GM23338 (cell line): Measurements from ENCODE around the gene TGFBR3. TPM values are rescaled to one million over a fixed set of nuclear protein-coding genes. Genes with fewer than 3 reads are reported as not detected.

Experiments
- ATAC-seq: fragments of 200-7000 bp; cut with Tn5 transposase; 3 replicates; pipeline ENCODE4 v1.9.1; 2020
- DNase-seq: peaks from one replicate; pipeline ENCODE4 v3.0.0-alpha.2; 2015; ENCODE audit warnings: low spot score
- H2AFZ ChIP-seq: fragments of 200-600 bp; sonication (generic); 2 replicates; pipeline ENCODE4 v1.8.0; 2016; ENCODE audit warnings: antibody characterized with exemption, mild to moderate bottlenecking, moderate library complexity
- H3F3A ChIP-seq: fragments of 200-600 bp; sonication (generic); replicated peaks from 2 replicates; pipeline ENCODE4 v1.8.0; 2017; ENCODE audit warnings: antibody characterized with exemption, mixed run types, low read depth
- H3K27ac ChIP-seq: fragments of 200-600 bp; sonication (generic); 2 replicates; pipeline ENCODE4 v1.6.1; 2016; ENCODE audit warnings: low read depth
- H3K27me3 ChIP-seq: fragments of 200-600 bp; sonication (generic); 2 replicates; pipeline ENCODE4 v1.8.0; 2016; ENCODE audit warnings: mild to moderate bottlenecking, mixed run types, moderate library complexity; ENCODE audit not compliant: insufficient read depth
- H3K36me3 ChIP-seq: fragments of 200-600 bp; sonication (generic); 2 replicates; pipeline ENCODE4 v1.8.0; 2016; ENCODE audit warnings: mild to moderate bottlenecking; ENCODE audit not compliant: insufficient read depth
- H3K4me1 ChIP-seq: fragments of 200-600 bp; sonication (generic); 2 replicates; pipeline ENCODE4 v1.8.0; 2016; ENCODE audit warnings: mild to moderate bottlenecking, moderate library complexity; ENCODE audit not compliant: insufficient read depth
- H3K4me2 ChIP-seq: fragments of 200-600 bp; sonication (generic); 2 replicates; pipeline ENCODE4 v1.7.1; 2017; ENCODE audit warnings: mixed run types
- H3K4me3 ChIP-seq: fragments of 200-600 bp; sonication (generic); 2 replicates; pipeline ENCODE4 v1.6.1; 2016; ENCODE audit warnings: mixed run types
- H3K79me2 ChIP-seq: fragments of 200-600 bp; sonication (generic); replicated peaks from 2 replicates; pipeline ENCODE4 v1.8.0; 2017; ENCODE audit warnings: mild to moderate bottlenecking; ENCODE audit not compliant: insufficient read depth
- H3K9me2 ChIP-seq: fragments of 200-600 bp; sonication (generic); 2 replicates; pipeline ENCODE4 v1.8.0; 2017; ENCODE audit not compliant: insufficient read depth
- H4K20me1 ChIP-seq: fragments of 200-600 bp; sonication (generic); replicated peaks from 2 replicates; pipeline ENCODE4 v1.8.0; 2017; ENCODE audit warnings: mild to moderate bottlenecking; ENCODE audit not compliant: insufficient read depth
- H3K27ac Mint-ChIP-seq: 2 replicates; pipeline ENCODE4 v1.8.0; 2020; ENCODE audit warnings: inconsistent platforms, mild to moderate bottlenecking, moderate library complexity, mixed read lengths
- H3K27me3 Mint-ChIP-seq: 3 replicates; pipeline ENCODE4 v1.8.0; 2022; ENCODE audit warnings: low read depth, mild to moderate bottlenecking, moderate library complexity, mixed read lengths, inconsistent platforms; ENCODE audit not compliant: insufficient read depth, poor library complexity
- H3K36me3 Mint-ChIP-seq: 3 replicates; pipeline ENCODE4 v1.8.0; 2021; ENCODE audit warnings: low read depth, mild to moderate bottlenecking, inconsistent platforms, moderate library complexity, mixed read lengths
- H3K4me1 Mint-ChIP-seq: 3 replicates; pipeline ENCODE4 v1.8.0; 2020; ENCODE audit warnings: mild to moderate bottlenecking, inconsistent platforms, mixed read lengths
- H3K4me3 Mint-ChIP-seq: 3 replicates; pipeline ENCODE4 v1.8.0; 2021; ENCODE audit warnings: moderate library complexity, mild to moderate bottlenecking, inconsistent platforms, mixed read lengths
- H3K9me3 Mint-ChIP-seq: 3 replicates; pipeline ENCODE4 v1.8.0; 2020; ENCODE audit warnings: moderate library complexity, mild to moderate bottlenecking, inconsistent platforms, mixed read lengths
- EZH2phosphoT487 ChIP-seq: fragments of 200-600 bp; sonication (generic); IDR thresholded peaks from one replicate; pipeline ENCODE4 v1.8.1; 2018; ENCODE audit warnings: antibody characterized with exemption; ENCODE audit not compliant: unreplicated experiment
- POLR2AphosphoS5 ChIP-seq: IDR thresholded peaks from 2 replicates; pipeline ENCODE4 v1.6.1; 2016; ENCODE audit warnings: antibody characterized with exemption, low read depth
- ZNF114 ChIP-seq: fragments of 250-450 bp; sonication (Bioruptor Pico); IDR thresholded peaks from 2 replicates; pipeline ENCODE4 v1.5.0; 2020; ENCODE audit warnings: mild to moderate bottlenecking, moderate library complexity
- polyA plus RNA-seq: library from polyadenylated mRNA; unstranded; fragments of >200 nt; fragmentation: Nextera tagmentation; extraction: Ambion mirVana; gene quantifications from 2 replicates; pipeline ENCODE4 v1.2.1, GENCODE V29; 2016
- total RNA-seq: library from RNA; depleted of rRNA; stranded (reverse); fragments of >200 nt; shearing (Covaris generic); gene quantifications from 2 replicates; pipeline ENCODE4 v1.2.3, GENCODE V29; 2014
- TF ChIP-seq, protein P1 (sequence below), 2 experiments: fragments of 200-600 bp in 1 of 2; sonication (generic) in 1 of 2; conservative IDR thresholded peaks; 2 replicates each; pipeline versions ENCODE4 v1.5.1 to v1.6.1; 2016 to 2017; ENCODE audit warnings: antibody characterized with exemption in 2 of 2, low read depth in 2 of 2, mild to moderate bottlenecking in 2 of 2, moderate library complexity in 1 of 2
- TF ChIP-seq, protein P2 (sequence below): fragments of 250-450 bp; sonication (Bioruptor Pico); IDR thresholded peaks from 2 replicates; pipeline ENCODE4 v1.5.0; 2020; ENCODE audit warnings: mild to moderate bottlenecking, moderate library complexity

Gene TGFBR3
- total and polyA plus RNA-seq, 2 experiments from 2014 or later, result 1.7 to 2.9 TPM

DNA sequence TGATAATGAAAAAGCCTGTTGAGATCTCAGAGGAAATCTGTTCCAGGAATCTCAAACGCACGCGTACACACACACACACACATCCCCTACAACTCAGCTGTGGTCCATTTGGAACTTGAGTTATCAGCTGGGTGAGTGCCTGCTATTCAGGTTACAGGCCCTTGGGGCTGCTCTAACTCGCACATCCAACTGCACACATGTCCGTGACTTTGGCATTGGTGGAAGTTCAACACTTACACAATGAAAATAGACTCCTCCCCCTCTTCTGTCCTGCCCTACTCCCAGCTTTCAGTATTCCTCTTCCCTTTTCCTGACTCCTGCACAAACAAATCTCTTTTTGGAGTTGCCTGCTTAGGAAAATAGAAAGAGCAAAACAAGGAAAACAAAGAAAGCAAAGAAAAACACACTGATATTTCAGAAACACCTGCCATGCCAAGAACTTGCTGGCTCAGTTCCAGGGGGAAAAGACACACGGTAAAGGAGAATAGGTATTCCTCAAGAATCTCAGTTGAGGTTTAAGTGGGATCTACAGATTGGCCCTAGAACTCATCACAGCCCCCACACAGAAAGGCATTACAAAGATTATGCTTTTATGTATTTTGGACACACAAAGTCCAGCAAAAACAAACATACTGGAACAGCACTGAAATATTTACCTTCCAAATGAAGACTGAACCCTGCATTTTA lies 140.9 kb downstream of the TGFBR3 start (continued):
- TF ChIP-seq, protein P1, sequence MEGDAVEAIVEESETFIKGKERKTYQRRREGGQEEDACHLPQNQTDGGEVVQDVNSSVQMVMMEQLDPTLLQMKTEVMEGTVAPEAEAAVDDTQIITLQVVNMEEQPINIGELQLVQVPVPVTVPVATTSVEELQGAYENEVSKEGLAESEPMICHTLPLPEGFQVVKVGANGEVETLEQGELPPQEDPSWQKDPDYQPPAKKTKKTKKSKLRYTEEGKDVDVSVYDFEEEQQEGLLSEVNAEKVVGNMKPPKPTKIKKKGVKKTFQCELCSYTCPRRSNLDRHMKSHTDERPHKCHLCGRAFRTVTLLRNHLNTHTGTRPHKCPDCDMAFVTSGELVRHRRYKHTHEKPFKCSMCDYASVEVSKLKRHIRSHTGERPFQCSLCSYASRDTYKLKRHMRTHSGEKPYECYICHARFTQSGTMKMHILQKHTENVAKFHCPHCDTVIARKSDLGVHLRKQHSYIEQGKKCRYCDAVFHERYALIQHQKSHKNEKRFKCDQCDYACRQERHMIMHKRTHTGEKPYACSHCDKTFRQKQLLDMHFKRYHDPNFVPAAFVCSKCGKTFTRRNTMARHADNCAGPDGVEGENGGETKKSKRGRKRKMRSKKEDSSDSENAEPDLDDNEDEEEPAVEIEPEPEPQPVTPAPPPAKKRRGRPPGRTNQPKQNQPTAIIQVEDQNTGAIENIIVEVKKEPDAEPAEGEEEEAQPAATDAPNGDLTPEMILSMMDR (conservative IDR thresholded peaks at IDR 0.05; ENCODE audit: low read depth in 2 of 2), result no peak
- TF ChIP-seq, protein P2, sequence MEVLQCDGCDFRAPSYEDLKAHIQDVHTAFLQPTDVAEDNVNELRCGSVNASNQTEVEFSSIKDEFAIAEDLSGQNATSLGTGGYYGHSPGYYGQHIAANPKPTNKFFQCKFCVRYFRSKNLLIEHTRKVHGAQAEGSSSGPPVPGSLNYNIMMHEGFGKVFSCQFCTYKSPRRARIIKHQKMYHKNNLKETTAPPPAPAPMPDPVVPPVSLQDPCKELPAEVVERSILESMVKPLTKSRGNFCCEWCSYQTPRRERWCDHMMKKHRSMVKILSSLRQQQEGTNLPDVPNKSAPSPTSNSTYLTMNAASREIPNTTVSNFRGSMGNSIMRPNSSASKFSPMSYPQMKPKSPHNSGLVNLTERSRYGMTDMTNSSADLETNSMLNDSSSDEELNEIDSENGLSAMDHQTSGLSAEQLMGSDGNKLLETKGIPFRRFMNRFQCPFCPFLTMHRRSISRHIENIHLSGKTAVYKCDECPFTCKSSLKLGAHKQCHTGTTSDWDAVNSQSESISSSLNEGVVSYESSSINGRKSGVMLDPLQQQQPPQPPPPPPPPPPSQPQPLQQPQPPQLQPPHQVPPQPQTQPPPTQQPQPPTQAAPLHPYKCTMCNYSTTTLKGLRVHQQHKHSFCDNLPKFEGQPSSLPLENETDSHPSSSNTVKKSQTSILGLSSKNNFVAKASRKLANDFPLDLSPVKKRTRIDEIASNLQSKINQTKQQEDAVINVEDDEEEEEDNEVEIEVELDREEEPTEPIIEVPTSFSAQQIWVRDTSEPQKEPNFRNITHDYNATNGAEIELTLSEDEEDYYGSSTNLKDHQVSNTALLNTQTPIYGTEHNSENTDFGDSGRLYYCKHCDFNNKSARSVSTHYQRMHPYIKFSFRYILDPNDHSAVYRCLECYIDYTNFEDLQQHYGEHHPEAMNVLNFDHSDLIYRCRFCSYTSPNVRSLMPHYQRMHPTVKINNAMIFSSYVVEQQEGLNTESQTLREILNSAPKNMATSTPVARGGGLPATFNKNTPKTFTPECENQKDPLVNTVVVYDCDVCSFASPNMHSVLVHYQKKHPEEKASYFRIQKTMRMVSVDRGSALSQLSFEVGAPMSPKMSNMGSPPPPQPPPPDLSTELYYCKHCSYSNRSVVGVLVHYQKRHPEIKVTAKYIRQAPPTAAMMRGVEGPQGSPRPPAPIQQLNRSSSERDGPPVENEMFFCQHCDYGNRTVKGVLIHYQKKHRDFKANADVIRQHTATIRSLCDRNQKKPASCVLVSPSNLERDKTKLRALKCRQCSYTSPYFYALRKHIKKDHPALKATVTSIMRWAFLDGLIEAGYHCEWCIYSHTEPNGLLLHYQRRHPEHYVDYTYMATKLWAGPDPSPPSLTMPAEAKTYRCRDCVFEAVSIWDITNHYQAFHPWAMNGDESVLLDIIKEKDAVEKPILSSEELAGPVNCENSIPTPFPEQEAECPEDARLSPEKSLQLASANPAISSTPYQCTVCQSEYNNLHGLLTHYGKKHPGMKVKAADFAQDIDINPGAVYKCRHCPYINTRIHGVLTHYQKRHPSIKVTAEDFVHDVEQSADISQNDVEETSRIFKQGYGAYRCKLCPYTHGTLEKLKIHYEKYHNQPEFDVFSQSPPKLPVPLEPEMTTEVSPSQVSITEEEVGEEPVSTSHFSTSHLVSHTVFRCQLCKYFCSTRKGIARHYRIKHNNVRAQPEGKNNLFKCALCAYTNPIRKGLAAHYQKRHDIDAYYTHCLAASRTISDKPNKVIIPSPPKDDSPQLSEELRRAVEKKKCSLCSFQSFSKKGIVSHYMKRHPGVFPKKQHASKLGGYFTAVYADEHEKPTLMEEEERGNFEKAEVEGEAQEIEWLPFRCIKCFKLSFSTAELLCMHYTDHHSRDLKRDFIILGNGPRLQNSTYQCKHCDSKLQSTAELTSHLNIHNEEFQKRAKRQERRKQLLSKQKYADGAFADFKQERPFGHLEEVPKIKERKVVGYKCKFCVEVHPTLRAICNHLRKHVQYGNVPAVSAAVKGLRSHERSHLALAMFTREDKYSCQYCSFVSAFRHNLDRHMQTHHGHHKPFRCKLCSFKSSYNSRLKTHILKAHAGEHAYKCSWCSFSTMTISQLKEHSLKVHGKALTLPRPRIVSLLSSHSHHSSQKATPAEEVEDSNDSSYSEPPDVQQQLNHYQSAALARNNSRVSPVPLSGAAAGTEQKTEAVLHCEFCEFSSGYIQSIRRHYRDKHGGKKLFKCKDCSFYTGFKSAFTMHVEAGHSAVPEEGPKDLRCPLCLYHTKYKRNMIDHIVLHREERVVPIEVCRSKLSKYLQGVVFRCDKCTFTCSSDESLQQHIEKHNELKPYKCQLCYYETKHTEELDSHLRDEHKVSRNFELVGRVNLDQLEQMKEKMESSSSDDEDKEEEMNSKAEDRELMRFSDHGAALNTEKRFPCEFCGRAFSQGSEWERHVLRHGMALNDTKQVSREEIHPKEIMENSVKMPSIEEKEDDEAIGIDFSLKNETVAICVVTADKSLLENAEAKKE (CRISPR knock-in tag), result no peak
- no peak for TF ChIP-seq ZNF114 (CRISPR knock-in tag)

DNA sequence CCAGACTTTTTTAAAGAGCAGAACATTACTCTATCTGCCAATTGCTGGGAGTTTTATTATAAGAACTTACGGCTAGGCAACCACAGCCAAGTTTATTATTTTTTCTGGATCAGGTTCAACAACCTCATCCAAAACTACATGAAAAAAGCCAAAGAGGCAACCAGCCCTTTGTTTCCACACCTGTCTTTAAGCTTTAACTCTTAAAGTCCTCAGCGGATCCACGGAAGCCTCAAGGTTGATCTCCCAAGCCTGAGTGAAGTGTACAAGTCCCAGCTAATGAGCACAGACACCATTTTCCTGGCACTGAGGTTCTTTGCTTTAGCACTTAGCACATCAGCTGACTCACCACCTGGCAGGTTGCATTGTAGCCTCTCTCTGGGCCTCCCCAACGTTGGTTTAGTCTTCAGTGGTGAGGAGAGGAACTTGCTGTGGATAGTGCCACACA lies 143.1 kb downstream of the TGFBR3 start:
- Mint-ChIP-seq H3K27ac (no peak overlapping the region), H3K9me3 (peaks cover 11% of the 10 kb centered on the region), H3K27me3 (peaks cover 3% of the 10 kb centered on the region), H3K4me1 (no peaks in the 10 kb centered on the region), H3K36me3 (peaks cover 13% of the 10 kb centered on the region; the same call in 1 of the 3 replicates), H3K4me3 (no peak overlapping the region)
- no peak overlapping the region for H3K4me3 ChIP-seq
- H3F3A ChIP-seq, result no peaks in the 10 kb centered on the region
- DNase-seq (no peak), ATAC-seq (no peak)
- no peaks in the 10 kb centered on the region for H3K4me1 ChIP-seq
- no peak overlapping the region for H2AFZ ChIP-seq
- no peaks in the 10 kb centered on the region; the same call in 1 of the 2 replicates for H3K36me3 ChIP-seq
- H3K27ac ChIP-seq, result no peak overlapping the region
- no peaks in the 10 kb centered on the region for H3K27me3 ChIP-seq
- H3K4me2 ChIP-seq, result no peak overlapping the region
- peaks cover 15% of the 10 kb centered on the region; the same call in 1 of the 2 replicates for H3K9me2 ChIP-seq
- no peaks in the 10 kb centered on the region for H4K20me1 ChIP-seq
- H3K79me2 ChIP-seq, result no peaks in the 10 kb centered on the region
- no peak for TF ChIP-seq EZH2phosphoT487
- TF ChIP-seq, protein P1 (conservative IDR thresholded peaks at IDR 0.05; ENCODE audit: low read depth in 2 of 2), result no peak
- no peak for TF ChIP-seq ZNF114 (CRISPR knock-in tag)
- TF ChIP-seq POLR2AphosphoS5, result no peak
